ENCODE results near the gene ARHGAP24. TPM values are rescaled to one million over a fixed set of nuclear protein-coding genes. Genes with fewer than 3 reads are reported as not detected.
A peak's percentile ranks its signal among the peaks of the same experiment; 100 is the strongest.

ARHGAP24 gene
- total RNA-seq, 4 donors from 2014 or later, result 41.6 to 71.2 (median 62.0) TPM

DNA sequence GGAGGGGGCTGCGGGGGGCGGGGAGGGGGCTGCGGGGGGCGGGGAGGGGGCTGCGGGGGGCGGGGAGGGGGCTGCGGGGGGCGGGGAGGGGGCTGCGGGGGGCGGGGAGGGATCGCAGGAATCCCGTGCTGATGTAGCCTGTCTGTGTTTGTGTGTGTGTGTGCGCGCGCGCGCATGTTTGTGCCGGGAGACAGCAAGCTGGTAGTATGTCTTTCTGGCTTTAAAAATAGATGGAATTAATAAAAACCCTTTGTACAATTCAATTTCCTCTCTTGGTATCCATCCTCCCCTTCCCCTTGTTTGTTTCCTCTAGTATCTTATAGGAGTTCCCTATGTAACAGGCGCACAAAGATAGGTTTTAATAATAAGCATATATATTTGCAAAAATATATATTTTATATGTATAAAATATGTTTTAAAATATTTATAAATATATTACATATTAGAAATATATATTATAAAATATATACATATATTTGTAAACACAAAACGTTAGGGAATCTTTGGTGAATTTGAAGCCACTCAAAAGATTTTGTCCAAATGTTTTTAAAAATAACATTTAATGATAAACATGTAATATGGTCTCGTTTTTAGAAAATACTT is 782 bp downstream of the ARHGAP24 start:
- H3K27me3 ChIP-seq, result no peaks in the 10 kb centered on the region
- no peaks in the 10 kb centered on the region for H3K9me3 ChIP-seq
- no peak for TF ChIP-seq POLR2A (IDR thresholded peaks at IDR 0.05)
- TF ChIP-seq, protein P1, sequence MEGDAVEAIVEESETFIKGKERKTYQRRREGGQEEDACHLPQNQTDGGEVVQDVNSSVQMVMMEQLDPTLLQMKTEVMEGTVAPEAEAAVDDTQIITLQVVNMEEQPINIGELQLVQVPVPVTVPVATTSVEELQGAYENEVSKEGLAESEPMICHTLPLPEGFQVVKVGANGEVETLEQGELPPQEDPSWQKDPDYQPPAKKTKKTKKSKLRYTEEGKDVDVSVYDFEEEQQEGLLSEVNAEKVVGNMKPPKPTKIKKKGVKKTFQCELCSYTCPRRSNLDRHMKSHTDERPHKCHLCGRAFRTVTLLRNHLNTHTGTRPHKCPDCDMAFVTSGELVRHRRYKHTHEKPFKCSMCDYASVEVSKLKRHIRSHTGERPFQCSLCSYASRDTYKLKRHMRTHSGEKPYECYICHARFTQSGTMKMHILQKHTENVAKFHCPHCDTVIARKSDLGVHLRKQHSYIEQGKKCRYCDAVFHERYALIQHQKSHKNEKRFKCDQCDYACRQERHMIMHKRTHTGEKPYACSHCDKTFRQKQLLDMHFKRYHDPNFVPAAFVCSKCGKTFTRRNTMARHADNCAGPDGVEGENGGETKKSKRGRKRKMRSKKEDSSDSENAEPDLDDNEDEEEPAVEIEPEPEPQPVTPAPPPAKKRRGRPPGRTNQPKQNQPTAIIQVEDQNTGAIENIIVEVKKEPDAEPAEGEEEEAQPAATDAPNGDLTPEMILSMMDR (IDR thresholded peaks at IDR 0.05), result no peak
- TF ChIP-seq EP300 (IDR thresholded peaks at IDR 0.05), result no peak
- no peaks in the 10 kb centered on the region for H3K36me3 ChIP-seq
- H3K27ac ChIP-seq, result peak overlapping the region; percentile 78 to 88 (median 84)
- H3K4me1 ChIP-seq, result peaks cover 0 to 36% (median 4%) of the 10 kb centered on the region in 4 donors
- DNase-seq (ENCODE audit: low spot score in 2 of 2), result no peak
- 2 to 4% methylated on average over 11 to 20 of the region's 21 CpGs for WGBS, 2 donors
- peak overlapping the region; percentile 52 to 66 (median 64) for H3K4me3 ChIP-seq

DNA sequence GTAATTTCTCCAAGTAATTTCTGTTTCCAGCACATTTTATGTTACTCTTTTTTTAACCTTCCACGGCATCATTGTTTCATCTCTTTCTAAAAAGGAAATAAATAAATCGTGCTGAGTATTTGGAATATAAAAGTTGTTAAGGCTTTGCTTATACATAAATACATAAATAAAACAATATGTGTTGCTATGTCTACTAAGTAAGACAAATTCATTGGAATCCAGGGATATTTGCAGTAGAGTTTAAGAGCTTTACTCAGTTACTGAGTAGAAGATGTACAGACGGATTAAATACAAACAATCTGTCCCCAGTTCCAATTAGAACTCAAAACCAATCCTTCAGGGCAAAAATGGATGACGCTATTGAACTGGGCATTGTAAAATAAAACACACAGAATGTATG is 1.4 kb downstream of the ARHGAP24 start:
- H3K27ac ChIP-seq, result peak overlapping the region in 3 of 4 donors; percentile 78 to 88 (median 87)
- peaks cover 0 to 32% (median 3%) of the 10 kb centered on the region in 4 donors for H3K4me1 ChIP-seq
- no peaks in the 10 kb centered on the region for H3K36me3 ChIP-seq
- DNase-seq (ENCODE audit: low spot score in 2 of 2), result no peak
- peak overlapping the region; percentile 31 to 66 (median 58) for H3K4me3 ChIP-seq
- no peaks in the 10 kb centered on the region for H3K27me3 ChIP-seq
- no peaks in the 10 kb centered on the region for H3K9me3 ChIP-seq
- WGBS, 2 donors, result 37 to 42% methylated on average over 4 of the region's 4 CpGs
- TF ChIP-seq, protein P1 (IDR thresholded peaks at IDR 0.05), result no peak
- TF ChIP-seq POLR2A (IDR thresholded peaks at IDR 0.05) (no peak), EP300 (IDR thresholded peaks at IDR 0.05) (no peak)

DNA sequence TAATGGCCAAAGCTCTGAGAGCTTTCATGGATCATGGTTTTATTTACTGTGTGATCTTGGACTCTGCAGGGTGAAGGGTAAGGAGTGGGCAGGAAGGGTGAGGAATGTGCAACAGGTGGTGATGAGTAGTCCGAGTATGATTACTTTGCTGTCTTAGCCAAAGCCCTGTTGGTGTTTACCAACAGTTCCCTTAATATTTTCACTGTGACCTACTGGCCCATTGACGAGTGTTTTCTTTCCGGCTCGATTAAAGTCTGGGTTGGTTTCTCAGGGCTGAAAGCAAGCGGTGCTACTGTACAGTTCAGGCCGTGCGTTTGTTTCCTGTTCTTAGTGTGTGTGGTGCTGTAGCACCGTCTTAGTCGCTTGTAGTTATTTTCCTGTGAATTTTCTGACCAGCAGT is 2.6 kb downstream of the ARHGAP24 start:
- Histone ChIP-seq H3K27me3 (no peaks in the 10 kb centered on the region), H3K27ac (peak overlapping the region; percentile 14 to 88 (median 82)), H3K4me1 (peaks cover 0 to 35% (median 3%) of the 10 kb centered on the region in 4 donors), H3K9me3 (no peaks in the 10 kb centered on the region), H3K4me3 (peak overlapping the region; percentile 31 to 66 (median 58)), H3K36me3 (no peaks in the 10 kb centered on the region)
- no peak for DNase-seq (ENCODE audit: low spot score in 2 of 2)
- TF ChIP-seq EP300 (IDR thresholded peaks at IDR 0.05) (no peak), POLR2A (IDR thresholded peaks at IDR 0.05) (no peak)
- TF ChIP-seq, protein P1 (IDR thresholded peaks at IDR 0.05), result no peak
- 56 to 76% methylated on average over 9 of the region's 9 CpGs for WGBS, 2 donors

DNA sequence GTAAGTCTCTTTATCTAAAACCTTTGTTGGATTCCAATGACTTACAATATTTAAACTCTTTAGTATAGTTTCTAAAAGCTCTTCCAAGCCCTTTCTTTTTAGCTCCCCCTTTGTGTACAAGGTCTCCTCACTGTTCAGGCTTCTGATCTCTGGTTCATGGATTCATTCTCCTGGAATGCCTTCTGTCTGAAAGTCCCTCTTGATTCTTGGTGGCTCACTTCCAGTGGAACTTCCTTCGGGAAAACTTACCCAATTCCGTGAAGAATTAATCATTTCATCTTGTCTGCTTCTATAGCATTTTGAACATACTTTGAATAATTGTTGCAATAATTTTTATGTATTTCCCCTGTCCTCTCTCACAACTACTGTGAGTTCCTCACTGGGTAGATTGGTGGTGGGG is 3.6 kb downstream of the ARHGAP24 start:
- WGBS, 2 donors, result 41 to 47% methylated on average over 2 of the region's 2 CpGs
- Histone ChIP-seq H3K27me3 (no peaks in the 10 kb centered on the region), H3K36me3 (no peaks in the 10 kb centered on the region), H3K4me3 (peak overlapping the region in 1 of 4 donors; percentile 66), H3K27ac (peak overlapping the region in 2 of 4 donors; percentile 87 to 88), H3K4me1 (peaks cover 0 to 28% (median 3%) of the 10 kb centered on the region in 4 donors), H3K9me3 (no peaks in the 10 kb centered on the region)
- TF ChIP-seq, protein P1 (IDR thresholded peaks at IDR 0.05), result no peak
- TF ChIP-seq POLR2A (IDR thresholded peaks at IDR 0.05) (no peak), EP300 (IDR thresholded peaks at IDR 0.05) (no peak)
- no peak for DNase-seq (ENCODE audit: low spot score in 2 of 2)

DNA sequence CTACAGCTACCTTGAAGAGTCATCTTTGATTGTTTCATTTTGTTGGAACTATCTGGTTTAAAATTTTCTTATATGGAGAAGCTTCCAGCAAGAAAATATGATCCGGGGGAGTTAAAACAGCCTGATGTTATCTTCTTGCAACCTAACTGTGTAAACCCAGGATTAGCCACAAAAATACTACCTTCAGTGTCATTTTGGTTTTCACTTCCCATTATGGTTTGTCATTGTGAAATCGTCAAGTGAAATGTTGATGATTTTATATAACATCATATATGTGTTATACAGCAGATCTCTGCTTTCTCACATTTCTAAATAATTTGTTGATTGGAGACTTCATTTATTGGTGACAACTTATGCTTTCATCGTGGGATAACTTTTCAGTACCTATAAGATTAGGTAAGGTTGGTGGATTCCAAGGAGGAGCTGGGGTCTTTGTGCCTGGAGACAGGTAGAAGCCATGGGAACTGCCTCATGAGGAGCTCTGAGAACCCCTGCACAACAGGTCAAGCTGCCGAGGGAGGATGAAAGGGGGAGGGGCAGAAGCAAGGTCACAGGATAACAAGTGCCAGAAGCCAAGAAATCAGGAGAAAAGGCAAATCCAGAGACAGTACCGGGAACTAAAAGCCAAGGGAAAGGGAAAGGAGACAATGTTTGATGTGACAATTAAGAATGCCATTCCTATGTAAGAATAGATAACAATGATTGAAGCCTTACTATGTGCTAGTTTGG is 7.2 kb downstream of the ARHGAP24 start:
- no peak for DNase-seq (ENCODE audit: low spot score in 2 of 2)
- TF ChIP-seq, protein P1 (IDR thresholded peaks at IDR 0.05), result no peak
- no peak for TF ChIP-seq EP300 (IDR thresholded peaks at IDR 0.05)
- no peak for TF ChIP-seq POLR2A (IDR thresholded peaks at IDR 0.05)
- 70 to 72% methylated on average over 5 of the region's 5 CpGs for WGBS, 2 donors

More for the DNA sequence above, 7.2 kb downstream of the ARHGAP24 start:
- H3K4me1 ChIP-seq, result peaks cover 0 to 15% (median 0%) of the 10 kb centered on the region in 4 donors
- no peak overlapping the region for H3K4me3 ChIP-seq
- H3K9me3 ChIP-seq, result no peaks in the 10 kb centered on the region
- H3K36me3 ChIP-seq, result no peaks in the 10 kb centered on the region
- no peak overlapping the region for H3K27ac ChIP-seq
- H3K27me3 ChIP-seq, result no peaks in the 10 kb centered on the region
